Measurements from ENCODE around the gene CRACR2B. TPM values are rescaled to one million over a fixed set of nuclear protein-coding genes. Genes with fewer than 3 reads are reported as not detected.

CRACR2B gene
- polyA plus RNA-seq, 3 donors, result 1.0 to 11.0 (median 1.4) TPM

- Mint-ChIP-seq H3K9me3 (no peaks in the 10 kb centered on the region), H3K4me3 (no peak overlapping the region), H3K36me3 (peaks cover 4 to 7% of the 10 kb centered on the region in 2 donors), H3K27ac (no peak overlapping the region), H3K27me3 (ENCODE audit: low read depth in 3 of 3) (peaks cover 0 to 2% (median 2%) of the 10 kb centered on the region in 3 donors), H3K4me1 (no peaks in the 10 kb centered on the region)
- H3K36me3 ChIP-seq (replicated peaks in 1 of 2; ENCODE audit: control insufficient read depth in 1 of 2, insufficient read depth in 2 of 2, low read length in 2 of 2), result peaks cover 0 to 6% of the 10 kb centered on the region in 2 donors
- WGBS (ENCODE audit: insufficient coverage), result 87% methylated on average over 6 of the region's 8 CpGs
- no peaks in the 10 kb centered on the region for H4K20me1 ChIP-seq (ENCODE audit: insufficient read depth, low read length)
- no peaks in the 10 kb centered on the region for H3K79me2 ChIP-seq (ENCODE audit: insufficient read depth, low read length)
- no peak for DNase-seq
- TF ChIP-seq, protein P1, sequence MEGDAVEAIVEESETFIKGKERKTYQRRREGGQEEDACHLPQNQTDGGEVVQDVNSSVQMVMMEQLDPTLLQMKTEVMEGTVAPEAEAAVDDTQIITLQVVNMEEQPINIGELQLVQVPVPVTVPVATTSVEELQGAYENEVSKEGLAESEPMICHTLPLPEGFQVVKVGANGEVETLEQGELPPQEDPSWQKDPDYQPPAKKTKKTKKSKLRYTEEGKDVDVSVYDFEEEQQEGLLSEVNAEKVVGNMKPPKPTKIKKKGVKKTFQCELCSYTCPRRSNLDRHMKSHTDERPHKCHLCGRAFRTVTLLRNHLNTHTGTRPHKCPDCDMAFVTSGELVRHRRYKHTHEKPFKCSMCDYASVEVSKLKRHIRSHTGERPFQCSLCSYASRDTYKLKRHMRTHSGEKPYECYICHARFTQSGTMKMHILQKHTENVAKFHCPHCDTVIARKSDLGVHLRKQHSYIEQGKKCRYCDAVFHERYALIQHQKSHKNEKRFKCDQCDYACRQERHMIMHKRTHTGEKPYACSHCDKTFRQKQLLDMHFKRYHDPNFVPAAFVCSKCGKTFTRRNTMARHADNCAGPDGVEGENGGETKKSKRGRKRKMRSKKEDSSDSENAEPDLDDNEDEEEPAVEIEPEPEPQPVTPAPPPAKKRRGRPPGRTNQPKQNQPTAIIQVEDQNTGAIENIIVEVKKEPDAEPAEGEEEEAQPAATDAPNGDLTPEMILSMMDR (IDR thresholded peaks at IDR 0.05), result peak; percentile 7
- no peak overlapping the region for H2AFZ ChIP-seq (ENCODE audit: insufficient read depth, low read depth, low read length, poor library complexity, severe bottlenecking)
- no peak overlapping the region for H3K4me2 ChIP-seq (replicated peaks; ENCODE audit: extremely low read depth, low read length, poor library complexity, severe bottlenecking)
- H3K4me3 ChIP-seq (replicated peaks in 1 of 3; ENCODE audit: low read depth in 2 of 3, low read length in 3 of 3), result no peak overlapping the region
- no peak overlapping the region for H3K9ac ChIP-seq (ENCODE audit: insufficient read depth, low read length, poor library complexity, severe bottlenecking)
- H3K9me3 ChIP-seq (replicated peaks in 1 of 2; ENCODE audit: control insufficient read depth in 1 of 2, insufficient read depth in 1 of 2, low read length in 2 of 2), result no peaks in the 10 kb centered on the region
- no peaks in the 10 kb centered on the region for H3K4me1 ChIP-seq (ENCODE audit: control insufficient read depth in 1 of 2, insufficient read depth in 2 of 2, low read length in 2 of 2)
- no peak overlapping the region for H3K27ac ChIP-seq (ENCODE audit: low read depth in 1 of 2, low read length in 2 of 2)
- no peaks in the 10 kb centered on the region for H3K27me3 ChIP-seq (ENCODE audit: control insufficient read depth in 2 of 2, insufficient read depth in 2 of 2, low read length in 2 of 2)
- intact Hi-C loops (cut with micrococcal nuclease), result no loop called here
Measured at GRCh38 chr11:870127-870413, 42.4 kb downstream of the CRACR2B start.

- Histone ChIP-seq H3K79me2 (ENCODE audit: insufficient read depth, low read length) (no peaks in the 10 kb centered on the region), H3K4me2 (replicated peaks; ENCODE audit: extremely low read depth, low read length, poor library complexity, severe bottlenecking) (no peak overlapping the region), H3K36me3 (replicated peaks in 1 of 2; ENCODE audit: control insufficient read depth in 1 of 2, insufficient read depth in 2 of 2, low read length in 2 of 2) (peaks cover 0 to 5% of the 10 kb centered on the region in 2 donors), H2AFZ (ENCODE audit: insufficient read depth, low read depth, low read length, poor library complexity, severe bottlenecking) (no peak overlapping the region), H3K4me1 (ENCODE audit: control insufficient read depth in 1 of 2, insufficient read depth in 2 of 2, low read length in 2 of 2) (no peaks in the 10 kb centered on the region), H3K9ac (ENCODE audit: insufficient read depth, low read length, poor library complexity, severe bottlenecking) (no peak overlapping the region), H3K9me3 (replicated peaks in 1 of 2; ENCODE audit: control insufficient read depth in 1 of 2, insufficient read depth in 1 of 2, low read length in 2 of 2) (no peaks in the 10 kb centered on the region), H3K4me3 (replicated peaks in 1 of 3; ENCODE audit: low read depth in 2 of 3, low read length in 3 of 3) (no peak overlapping the region), H3K27ac (ENCODE audit: low read depth in 1 of 2, low read length in 2 of 2) (no peak overlapping the region), H4K20me1 (ENCODE audit: insufficient read depth, low read length) (no peaks in the 10 kb centered on the region), H3K27me3 (ENCODE audit: control insufficient read depth in 2 of 2, insufficient read depth in 2 of 2, low read length in 2 of 2) (no peaks in the 10 kb centered on the region)
- Mint-ChIP-seq H3K4me3 (no peak overlapping the region), H3K9me3 (no peaks in the 10 kb centered on the region), H3K27ac (no peak overlapping the region), H3K4me1 (no peaks in the 10 kb centered on the region), H3K36me3 (peaks cover 4 to 10% of the 10 kb centered on the region in 2 donors), H3K27me3 (ENCODE audit: low read depth in 3 of 3) (peaks cover 0 to 2% (median 2%) of the 10 kb centered on the region in 3 donors)
- intact Hi-C loops (cut with micrococcal nuclease), result no loop called here
- TF ChIP-seq, protein P1 (IDR thresholded peaks at IDR 0.05), result no peak
- no peak for DNase-seq
- 92% methylated on average over 8 of the region's 8 CpGs for WGBS (ENCODE audit: insufficient coverage)
Measured at GRCh38 chr11:870418-870817, 42.7 kb downstream of the CRACR2B start.
